Ishikawa (cell line): ENCODE results near the gene NAA25.

Experiments used
- CEBPB ChIP-seq: IDR thresholded peaks from 2 replicates; pipeline ENCODE4 v1.6.1; 2012
- CREB1 ChIP-seq: IDR thresholded peaks from 2 replicates; pipeline ENCODE4 v1.6.1; 2012; ENCODE audit warnings: low read depth
- EGR1 ChIP-seq: IDR thresholded peaks from 2 replicates; pipeline ENCODE4 v1.6.1; 2012
- EP300 ChIP-seq: IDR thresholded peaks from 2 replicates; pipeline ENCODE4 v1.6.1; 2012; ENCODE audit warnings: borderline replicate concordance
- FOXM1 ChIP-seq: IDR thresholded peaks from 2 replicates; pipeline ENCODE4 v1.6.1; 2012; ENCODE audit warnings: low read depth, borderline replicate concordance
- NFIC ChIP-seq: IDR thresholded peaks from 2 replicates; pipeline ENCODE4 v1.6.1; 2012
- RAD21 ChIP-seq: IDR thresholded peaks from 2 replicates; pipeline ENCODE4 v1.6.1; 2012; ENCODE audit warnings: low read depth
- REST ChIP-seq: IDR thresholded peaks from 2 replicates; pipeline ENCODE4 v1.6.1; 2012; ENCODE audit warnings: low read depth, mild to moderate bottlenecking
- TAF1 ChIP-seq: IDR thresholded peaks from 2 replicates; pipeline ENCODE4 v1.6.1; 2012; ENCODE audit warnings: low read depth, mild to moderate bottlenecking
- TCF12 ChIP-seq: IDR thresholded peaks from 2 replicates; pipeline ENCODE4 v1.6.1; 2012; ENCODE audit warnings: low read depth
- TEAD4 ChIP-seq: IDR thresholded peaks from 2 replicates; pipeline ENCODE4 v1.6.1; 2012
- YY1 ChIP-seq: IDR thresholded peaks from 2 replicates; pipeline ENCODE4 v1.6.1; 2012; ENCODE audit warnings: low read depth
- ZBTB7A ChIP-seq: IDR thresholded peaks from 2 replicates; pipeline ENCODE4 v1.6.1; 2012; ENCODE audit warnings: low read depth
- TF ChIP-seq, protein P1 (sequence below): IDR thresholded peaks from 2 replicates; pipeline ENCODE4 v1.6.1; 2012
- TF ChIP-seq, protein P2 (sequence below): IDR thresholded peaks from 2 replicates; pipeline ENCODE4 v1.6.1; 2012

The NAA25 gene

GRCh38 chr12:112031472-112031871 is 77.1 kb downstream of the NAA25 start:
- TF ChIP-seq ZBTB7A (no peak), EGR1 (no peak), RAD21 (no peak), YY1 (no peak), TAF1 (no peak), TCF12 (no peak), NFIC (no peak), CEBPB (no peak), CREB1 (no peak), REST (no peak), TEAD4 (no peak), FOXM1 (no peak), EP300 (no peak)
- TF ChIP-seq, protein P1, sequence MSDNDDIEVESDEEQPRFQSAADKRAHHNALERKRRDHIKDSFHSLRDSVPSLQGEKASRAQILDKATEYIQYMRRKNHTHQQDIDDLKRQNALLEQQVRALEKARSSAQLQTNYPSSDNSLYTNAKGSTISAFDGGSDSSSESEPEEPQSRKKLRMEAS = no peak
- TF ChIP-seq, protein P2, sequence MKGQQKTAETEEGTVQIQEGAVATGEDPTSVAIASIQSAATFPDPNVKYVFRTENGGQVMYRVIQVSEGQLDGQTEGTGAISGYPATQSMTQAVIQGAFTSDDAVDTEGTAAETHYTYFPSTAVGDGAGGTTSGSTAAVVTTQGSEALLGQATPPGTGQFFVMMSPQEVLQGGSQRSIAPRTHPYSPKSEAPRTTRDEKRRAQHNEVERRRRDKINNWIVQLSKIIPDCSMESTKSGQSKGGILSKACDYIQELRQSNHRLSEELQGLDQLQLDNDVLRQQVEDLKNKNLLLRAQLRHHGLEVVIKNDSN = no peak

DNA sequence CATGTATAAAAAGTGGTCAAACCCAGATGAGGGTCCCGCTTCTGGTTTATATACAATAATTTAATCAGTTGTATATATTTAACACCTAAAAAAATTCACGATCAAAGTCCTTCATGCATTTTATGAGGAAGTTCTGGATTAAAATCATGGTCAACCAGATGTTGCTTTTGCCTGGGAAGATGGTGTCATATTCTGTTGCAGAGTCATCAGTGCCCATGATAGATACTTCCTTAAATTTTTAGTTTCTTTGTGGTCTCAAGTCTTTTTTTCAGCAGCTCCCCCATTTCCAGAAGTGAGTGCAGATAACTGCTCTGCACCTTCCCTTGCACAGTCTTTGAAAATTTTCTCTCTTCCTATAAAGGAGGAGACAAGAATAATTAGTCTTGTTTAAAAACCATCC is 79.3 kb downstream of the NAA25 start:
- TF ChIP-seq TEAD4 (no peak), FOXM1 (no peak), REST (no peak), RAD21 (no peak), YY1 (no peak), ZBTB7A (no peak), TAF1 (no peak), TCF12 (no peak), EGR1 (no peak), NFIC (no peak), EP300 (no peak), CREB1 (no peak), CEBPB (no peak)
- TF ChIP-seq, protein P2 = no peak
- TF ChIP-seq, protein P1 = no peak

- TF ChIP-seq REST (no peak), EP300 (no peak), CEBPB (no peak), ZBTB7A (no peak), YY1 (no peak), TEAD4 (no peak), RAD21 (no peak), EGR1 (no peak), CREB1 (no peak), TCF12 (no peak), FOXM1 (no peak)
- TF ChIP-seq, protein P2 = no peak
- TF ChIP-seq, protein P1 = no peak
Observed at GRCh38 chr12:112025808-112026375, 82.7 kb downstream of the NAA25 start.
